ENCODE data around the gene LPA.
"Not testable (repeated sequence)": the region's sequence is repeated elsewhere in the genome, so short reads cannot be mapped to it uniquely, and the experiment has no call there.

- TF ChIP-seq CTCF, POLR2AphosphoS5, POLR2A (IDR thresholded peaks at IDR 0.05): not testable (repeated sequence)
Measured at GRCh38 chr6:160701918-160702680, 38.0 kb upstream of the LPA start, which contains the start of gene PLG.
